ENCODE results near the gene GPR156.

The GPR156 gene

GRCh38 chr3:120286465-120286864, 1.4 kb upstream of the GPR156 start:
- H3K27ac ChIP-seq (replicated peaks): no peak overlapping the region
- TF ChIP-seq POLR2AphosphoS5 (IDR thresholded peaks at IDR 0.05; ENCODE audit: low read depth): no peak
- TF ChIP-seq, protein P1, sequence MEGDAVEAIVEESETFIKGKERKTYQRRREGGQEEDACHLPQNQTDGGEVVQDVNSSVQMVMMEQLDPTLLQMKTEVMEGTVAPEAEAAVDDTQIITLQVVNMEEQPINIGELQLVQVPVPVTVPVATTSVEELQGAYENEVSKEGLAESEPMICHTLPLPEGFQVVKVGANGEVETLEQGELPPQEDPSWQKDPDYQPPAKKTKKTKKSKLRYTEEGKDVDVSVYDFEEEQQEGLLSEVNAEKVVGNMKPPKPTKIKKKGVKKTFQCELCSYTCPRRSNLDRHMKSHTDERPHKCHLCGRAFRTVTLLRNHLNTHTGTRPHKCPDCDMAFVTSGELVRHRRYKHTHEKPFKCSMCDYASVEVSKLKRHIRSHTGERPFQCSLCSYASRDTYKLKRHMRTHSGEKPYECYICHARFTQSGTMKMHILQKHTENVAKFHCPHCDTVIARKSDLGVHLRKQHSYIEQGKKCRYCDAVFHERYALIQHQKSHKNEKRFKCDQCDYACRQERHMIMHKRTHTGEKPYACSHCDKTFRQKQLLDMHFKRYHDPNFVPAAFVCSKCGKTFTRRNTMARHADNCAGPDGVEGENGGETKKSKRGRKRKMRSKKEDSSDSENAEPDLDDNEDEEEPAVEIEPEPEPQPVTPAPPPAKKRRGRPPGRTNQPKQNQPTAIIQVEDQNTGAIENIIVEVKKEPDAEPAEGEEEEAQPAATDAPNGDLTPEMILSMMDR (IDR thresholded peaks at IDR 0.05; ENCODE audit: insufficient read depth, low read length): no peak
- TF ChIP-seq GABPA (IDR thresholded peaks at IDR 0.05; ENCODE audit: low read depth): no peak
- TF ChIP-seq SPI1 (IDR thresholded peaks at IDR 0.05; ENCODE audit: borderline replicate concordance, low read depth): no peak
- TF ChIP-seq, protein P2, sequence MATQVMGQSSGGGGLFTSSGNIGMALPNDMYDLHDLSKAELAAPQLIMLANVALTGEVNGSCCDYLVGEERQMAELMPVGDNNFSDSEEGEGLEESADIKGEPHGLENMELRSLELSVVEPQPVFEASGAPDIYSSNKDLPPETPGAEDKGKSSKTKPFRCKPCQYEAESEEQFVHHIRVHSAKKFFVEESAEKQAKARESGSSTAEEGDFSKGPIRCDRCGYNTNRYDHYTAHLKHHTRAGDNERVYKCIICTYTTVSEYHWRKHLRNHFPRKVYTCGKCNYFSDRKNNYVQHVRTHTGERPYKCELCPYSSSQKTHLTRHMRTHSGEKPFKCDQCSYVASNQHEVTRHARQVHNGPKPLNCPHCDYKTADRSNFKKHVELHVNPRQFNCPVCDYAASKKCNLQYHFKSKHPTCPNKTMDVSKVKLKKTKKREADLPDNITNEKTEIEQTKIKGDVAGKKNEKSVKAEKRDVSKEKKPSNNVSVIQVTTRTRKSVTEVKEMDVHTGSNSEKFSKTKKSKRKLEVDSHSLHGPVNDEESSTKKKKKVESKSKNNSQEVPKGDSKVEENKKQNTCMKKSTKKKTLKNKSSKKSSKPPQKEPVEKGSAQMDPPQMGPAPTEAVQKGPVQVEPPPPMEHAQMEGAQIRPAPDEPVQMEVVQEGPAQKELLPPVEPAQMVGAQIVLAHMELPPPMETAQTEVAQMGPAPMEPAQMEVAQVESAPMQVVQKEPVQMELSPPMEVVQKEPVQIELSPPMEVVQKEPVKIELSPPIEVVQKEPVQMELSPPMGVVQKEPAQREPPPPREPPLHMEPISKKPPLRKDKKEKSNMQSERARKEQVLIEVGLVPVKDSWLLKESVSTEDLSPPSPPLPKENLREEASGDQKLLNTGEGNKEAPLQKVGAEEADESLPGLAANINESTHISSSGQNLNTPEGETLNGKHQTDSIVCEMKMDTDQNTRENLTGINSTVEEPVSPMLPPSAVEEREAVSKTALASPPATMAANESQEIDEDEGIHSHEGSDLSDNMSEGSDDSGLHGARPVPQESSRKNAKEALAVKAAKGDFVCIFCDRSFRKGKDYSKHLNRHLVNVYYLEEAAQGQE (IDR thresholded peaks at IDR 0.05; ENCODE audit: insufficient replicate concordance, low read depth): no peak
- DNase-seq (ENCODE audit: low read depth in 1 of 2, low spot score in 1 of 2): no peak
- H3K27me3 ChIP-seq (ENCODE audit: insufficient read depth, poor library complexity, severe bottlenecking): peaks cover 18% of the 10 kb centered on the region
- no peak overlapping the region for H3K4me3 ChIP-seq (replicated peaks; ENCODE audit: insufficient read depth, low read length)

GRCh38 chr3:120285508-120285841, 453 bp upstream of the GPR156 start:
- Histone ChIP-seq H3K27me3 (ENCODE audit: insufficient read depth, poor library complexity, severe bottlenecking) (peaks cover 18% of the 10 kb centered on the region), H3K27ac (replicated peaks) (no peak overlapping the region), H3K4me3 (replicated peaks; ENCODE audit: insufficient read depth, low read length) (no peak overlapping the region)
- TF ChIP-seq, protein P2 (IDR thresholded peaks at IDR 0.05; ENCODE audit: insufficient replicate concordance, low read depth): no peak
- TF ChIP-seq, protein P1 (IDR thresholded peaks at IDR 0.05; ENCODE audit: insufficient read depth, low read length): no peak
- TF ChIP-seq GABPA (IDR thresholded peaks at IDR 0.05; ENCODE audit: low read depth): no peak
- no peak for TF ChIP-seq SPI1 (IDR thresholded peaks at IDR 0.05; ENCODE audit: borderline replicate concordance, low read depth)
- no peak for TF ChIP-seq POLR2AphosphoS5 (IDR thresholded peaks at IDR 0.05; ENCODE audit: low read depth)
- DNase-seq (ENCODE audit: low read depth in 1 of 2, low spot score in 1 of 2): no peak

DNA sequence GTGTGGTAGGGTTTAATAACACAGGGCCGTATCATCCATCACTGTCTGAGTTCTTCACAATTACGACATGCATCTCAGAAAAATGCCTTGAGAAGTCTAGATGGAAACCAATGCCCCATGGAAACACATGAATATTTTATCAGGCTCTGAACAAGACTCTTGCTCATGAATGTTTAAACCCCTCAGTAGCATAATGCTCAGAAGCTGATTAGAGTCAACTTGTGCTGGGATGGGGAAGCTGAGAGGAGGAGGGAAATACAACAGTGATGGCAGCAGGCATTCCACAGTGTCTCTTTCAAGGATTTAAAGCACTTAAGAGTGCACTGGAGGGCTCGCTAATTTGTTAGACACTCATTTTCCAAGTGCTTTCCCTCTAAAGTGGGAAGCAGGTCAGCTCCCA, 3.8 kb downstream of the GPR156 start:
- Histone ChIP-seq H3K27me3 (ENCODE audit: insufficient read depth, poor library complexity, severe bottlenecking) (peaks cover 18% of the 10 kb centered on the region), H3K27ac (replicated peaks) (no peak overlapping the region), H3K4me3 (replicated peaks; ENCODE audit: insufficient read depth, low read length) (no peak overlapping the region)
- DNase-seq (ENCODE audit: low read depth in 1 of 2, low spot score in 1 of 2): no peak
- TF ChIP-seq, protein P2 (IDR thresholded peaks at IDR 0.05; ENCODE audit: insufficient replicate concordance, low read depth): no peak
- TF ChIP-seq, protein P1 (IDR thresholded peaks at IDR 0.05; ENCODE audit: insufficient read depth, low read length): no peak
- TF ChIP-seq GABPA (IDR thresholded peaks at IDR 0.05; ENCODE audit: low read depth): no peak
- TF ChIP-seq SPI1 (IDR thresholded peaks at IDR 0.05; ENCODE audit: borderline replicate concordance, low read depth): no peak
- TF ChIP-seq POLR2AphosphoS5 (IDR thresholded peaks at IDR 0.05; ENCODE audit: low read depth): no peak
